ENCODE measurements around the gene MYO1E. TPM values are rescaled to one million over a fixed set of nuclear protein-coding genes. Genes with fewer than 3 reads are reported as not detected.

The MYO1E gene
- total and polyA plus RNA-seq, 2 of the 8 experiments (the other 6 are each of a cell fraction or from before 2014, with no cell fraction given): 19.6 to 142 TPM

GRCh38 chr15:59352683-59353082 is 20.0 kb downstream of the MYO1E start:
- no peak overlapping the region for H3K4ac ChIP-seq (replicated peaks; ENCODE audit: insufficient read length, low read depth, low read length)
- DNase-seq (ENCODE audit: low read depth in 1 of 2, low spot score in 2 of 2): no peak
- no peak overlapping the region for H4K5ac ChIP-seq (ENCODE audit: insufficient read length, low read depth, low read length)
- ChIA-PET POLR2A (ENCODE audit: partially characterized antibody) (interaction anchor here (1.3 to 12.8 kb wide), 2 partner anchors 15 to 72 kb away, joined by 6 to 151 read pairs; partner anchors contain the start of gene MYO1E), CTCF (ENCODE audit: partially characterized antibody) (no interaction called here)
- no peak overlapping the region for H2BK15ac ChIP-seq (ENCODE audit: low read length)
- FAIRE-seq: no peak
- H3K27me3 ChIP-seq (replicated peaks in 1 of 4; ENCODE audit: control insufficient read depth in 3 of 4, extremely low read depth in 1 of 4, insufficient read depth in 3 of 4, low read length in 3 of 4): no peaks in the 10 kb centered on the region; a peak in 1 of 7 replicates
- H2BK20ac ChIP-seq (ENCODE audit: low read length): peak overlapping the region; percentile 96
- no peak overlapping the region for H3K23ac ChIP-seq (ENCODE audit: insufficient read length)
- H3K14ac ChIP-seq (ENCODE audit: insufficient read length): no peak overlapping the region
- H2AK5ac ChIP-seq (ENCODE audit: low read depth, low read length): no peak overlapping the region
- no peak overlapping the region for H2AFZ ChIP-seq (ENCODE audit: low read length)
- 58% methylated on average over 7 of the region's 7 CpGs; no CpG with 5 or more reads in 1 of the 2 experiments for WGBS, 2 experiments (ENCODE audit: extremely low coverage in 1 of 2, insufficient coverage in 1 of 2, insufficient read length in 1 of 2, insufficient replicate concordance in 2 of 2, low coverage in 1 of 2, low lambda C conversion rate in 2 of 2, missing lambda C conversion rate in 1 of 2)
- peaks cover 21 to 50% (median 36%) of the 10 kb centered on the region in 4 experiments; a peak in 6 of 7 replicates for H3K4me1 ChIP-seq (replicated peaks in 1 of 4; ENCODE audit: control insufficient read depth in 3 of 4, insufficient read depth in 4 of 4, low read length in 3 of 4)
- H3K4me3 ChIP-seq (ENCODE audit: extremely low read depth in 1 of 4, insufficient read depth in 2 of 4, low read depth in 3 of 4, low read length in 4 of 4): peak overlapping the region in 1 of 4 experiments; percentile 5; a peak in 1 of 8 replicates
- H3K79me1 ChIP-seq (ENCODE audit: low read depth, low read length): no peaks in the 10 kb centered on the region
- H3K4me2 ChIP-seq (ENCODE audit: insufficient read depth in 1 of 2, low read depth in 2 of 2, low read length in 2 of 2): 0 out of 4 replicates have a peak overlapping the region, but pooled peaks of 1 of the 2 experiments have one; percentile 1
- H3K23me2 ChIP-seq (ENCODE audit: low read depth, low read length): peaks cover 3% of the 10 kb centered on the region; the same call in 1 of the 2 replicates
- 0 out of 8 replicates have a peak, but pooled peaks cover 0 to 1% (median 0%) of the 10 kb centered on the region in 4 experiments for H3K36me3 ChIP-seq (ENCODE audit: control insufficient read depth in 2 of 4, insufficient read depth in 4 of 4, low read length in 3 of 4)
- no peaks in the 10 kb centered on the region for H3K9me3 ChIP-seq (ENCODE audit: insufficient read depth in 2 of 2, low read depth in 1 of 2, low read length in 1 of 2)
- peak overlapping the region; percentile 15; the same call in 1 of the 2 replicates for H2BK5ac ChIP-seq (ENCODE audit: low read depth, low read length)
- no peak overlapping the region for H3K27ac ChIP-seq (ENCODE audit: low read depth, low read length)
- peak overlapping the region; percentile 68 for H2BK12ac ChIP-seq (ENCODE audit: low read depth, low read length)
- peak overlapping the region; percentile 33; the same call in 1 of the 2 replicates for H3K18ac ChIP-seq (ENCODE audit: extremely low read depth, low read length)
- H3K79me2 ChIP-seq (ENCODE audit: control insufficient read depth in 1 of 2, insufficient read depth in 2 of 2, low read length in 2 of 2): peaks cover 11 to 66% of the 10 kb centered on the region in 2 experiments; a peak in 3 of 4 replicates
- no peak overlapping the region for H2BK120ac ChIP-seq (replicated peaks; ENCODE audit: low read depth, low read length)
- H4K20me1 ChIP-seq (replicated peaks in 1 of 2; ENCODE audit: control insufficient read depth in 1 of 2, insufficient read depth in 2 of 2, low read length in 2 of 2): no peaks in the 10 kb centered on the region
- no peak overlapping the region for H3K9ac ChIP-seq (replicated peaks in 1 of 4; ENCODE audit: extremely low read depth in 1 of 4, low read depth in 3 of 4, low read length in 3 of 4)
- H4K8ac ChIP-seq (ENCODE audit: extremely low read depth, insufficient read depth, low read length): no peak overlapping the region
- H3K56ac ChIP-seq (replicated peaks; ENCODE audit: insufficient read length, low read depth, low read length): no peak overlapping the region
- no peak overlapping the region for H4K91ac ChIP-seq (replicated peaks; ENCODE audit: insufficient read length, low read length)
- TF ChIP-seq BCL11A (IDR thresholded peaks at IDR 0.05; ENCODE audit: low read depth in 2 of 2, low read length in 2 of 2): no peak
- TF ChIP-seq SIRT6 (IDR thresholded peaks at IDR 0.05; ENCODE audit: low read length): no peak
- no peak for TF ChIP-seq RAD21 (IDR thresholded peaks at IDR 0.05 in 1 of 2, conservative IDR thresholded peaks at IDR 0.05 in 1 of 2; ENCODE audit: low read depth in 2 of 2, low read length in 2 of 2)
- TF ChIP-seq ATF3 (IDR thresholded peaks at IDR 0.05; ENCODE audit: insufficient read depth, low read depth, low read length): no peak
